BE2C (cell line): ENCODE results near the gene PRMT7.

Experiments
- DNase-seq: peaks from one replicate; pipeline ENCODE4 v3.0.0-alpha.2; 2020
- H3K27me3 ChIP-seq: fragments of 250-450 bp; sonication (Bioruptor Pico); 2 replicates; pipeline ENCODE4 v1.5.1; 2020; ENCODE audit warnings: mild to moderate bottlenecking
- H3K36me3 ChIP-seq: fragments of 250-450 bp; sonication (Bioruptor Pico); 2 replicates; pipeline ENCODE4 v1.5.1; 2020; ENCODE audit warnings: mild to moderate bottlenecking
- H3K4me1 ChIP-seq: fragments of 250-450 bp; sonication (Bioruptor Pico); 2 replicates; pipeline ENCODE4 v1.5.1; 2020
- H3K4me3 ChIP-seq: 2 replicates; pipeline ENCODE4 v1.5.1; 2011; ENCODE audit warnings: low read depth, low read length
- H3K9me3 ChIP-seq: fragments of 250-450 bp; sonication (Bioruptor Pico); 2 replicates; pipeline ENCODE4 v1.5.1; 2020
- CTCF ChIP-seq: IDR thresholded peaks from 2 replicates; pipeline ENCODE4 v1.5.1; 2012; ENCODE audit warnings: mild to moderate bottlenecking, low read depth, low read length

PRMT7 gene

GRCh38 chr16:68342620-68343019 is 31.8 kb downstream of the PRMT7 start:
- H3K4me1 ChIP-seq = no peaks in the 10 kb centered on the region
- H3K36me3 ChIP-seq = peaks cover 74% of the 10 kb centered on the region
- DNase-seq = no peak
- no peak overlapping the region for H3K4me3 ChIP-seq
- TF ChIP-seq CTCF = no peak
- no peaks in the 10 kb centered on the region for H3K9me3 ChIP-seq
- no peaks in the 10 kb centered on the region for H3K27me3 ChIP-seq

- Histone ChIP-seq H3K27me3 (no peaks in the 10 kb centered on the region), H3K36me3 (peaks cover 75% of the 10 kb centered on the region), H3K4me3 (no peak overlapping the region), H3K4me1 (no peaks in the 10 kb centered on the region), H3K9me3 (no peaks in the 10 kb centered on the region)
- no peak for DNase-seq
- no peak for TF ChIP-seq CTCF
Observed at GRCh38 chr16:68343137-68343536, 32.3 kb downstream of the PRMT7 start.

- no peaks in the 10 kb centered on the region for H3K9me3 ChIP-seq
- no peak overlapping the region for H3K4me3 ChIP-seq
- DNase-seq = no peak
- H3K36me3 ChIP-seq = peaks cover 70% of the 10 kb centered on the region
- TF ChIP-seq CTCF = no peak
- no peaks in the 10 kb centered on the region for H3K27me3 ChIP-seq
- no peaks in the 10 kb centered on the region for H3K4me1 ChIP-seq
Observed at GRCh38 chr16:68344252-68344651, 33.4 kb downstream of the PRMT7 start.

GRCh38 chr16:68345351-68345810 is 34.6 kb downstream of the PRMT7 start:
- peaks cover 66% of the 10 kb centered on the region for H3K36me3 ChIP-seq
- H3K4me1 ChIP-seq = no peaks in the 10 kb centered on the region
- H3K4me3 ChIP-seq = no peak overlapping the region
- H3K27me3 ChIP-seq = no peaks in the 10 kb centered on the region
- DNase-seq = no peak
- TF ChIP-seq CTCF = no peak
- H3K9me3 ChIP-seq = no peaks in the 10 kb centered on the region

GRCh38 chr16:68345958-68346635 is 35.3 kb downstream of the PRMT7 start:
- no peak for DNase-seq

More at GRCh38 chr16:68345958-68346635, 35.3 kb downstream of the PRMT7 start:
- Histone ChIP-seq H3K4me1 (no peaks in the 10 kb centered on the region), H3K27me3 (no peaks in the 10 kb centered on the region), H3K36me3 (peaks cover 70% of the 10 kb centered on the region), H3K4me3 (no peak overlapping the region), H3K9me3 (no peaks in the 10 kb centered on the region)
- no peak for TF ChIP-seq CTCF
